Midbrain (tissue), 1 donor: Measurements from ENCODE around the gene ARRB1.
"Not testable (repeated sequence)": the region's sequence is repeated elsewhere in the genome, so short reads cannot be mapped to it uniquely, and the experiment has no call there.

Source experiments
- DNase-seq: peaks from one replicate; lab custom pipeline; 2025; lab: John Stamatoyannopoulos, UW

The ARRB1 gene

DNA sequence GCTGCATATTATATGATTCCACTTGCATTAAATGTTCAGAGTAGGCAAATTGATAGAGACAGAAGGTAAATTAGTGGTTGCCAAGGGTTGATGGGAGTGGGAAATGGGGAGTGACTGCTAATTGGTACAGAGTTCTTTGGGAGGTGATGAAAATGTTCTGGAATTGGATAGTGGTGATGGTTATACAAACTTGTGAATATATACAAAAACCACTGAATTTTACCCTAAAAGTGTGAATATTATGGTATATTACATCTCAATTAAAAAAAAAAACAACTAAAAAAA lies 52.5 kb downstream of the ARRB1 start:
- DNase-seq = no peak

DNA sequence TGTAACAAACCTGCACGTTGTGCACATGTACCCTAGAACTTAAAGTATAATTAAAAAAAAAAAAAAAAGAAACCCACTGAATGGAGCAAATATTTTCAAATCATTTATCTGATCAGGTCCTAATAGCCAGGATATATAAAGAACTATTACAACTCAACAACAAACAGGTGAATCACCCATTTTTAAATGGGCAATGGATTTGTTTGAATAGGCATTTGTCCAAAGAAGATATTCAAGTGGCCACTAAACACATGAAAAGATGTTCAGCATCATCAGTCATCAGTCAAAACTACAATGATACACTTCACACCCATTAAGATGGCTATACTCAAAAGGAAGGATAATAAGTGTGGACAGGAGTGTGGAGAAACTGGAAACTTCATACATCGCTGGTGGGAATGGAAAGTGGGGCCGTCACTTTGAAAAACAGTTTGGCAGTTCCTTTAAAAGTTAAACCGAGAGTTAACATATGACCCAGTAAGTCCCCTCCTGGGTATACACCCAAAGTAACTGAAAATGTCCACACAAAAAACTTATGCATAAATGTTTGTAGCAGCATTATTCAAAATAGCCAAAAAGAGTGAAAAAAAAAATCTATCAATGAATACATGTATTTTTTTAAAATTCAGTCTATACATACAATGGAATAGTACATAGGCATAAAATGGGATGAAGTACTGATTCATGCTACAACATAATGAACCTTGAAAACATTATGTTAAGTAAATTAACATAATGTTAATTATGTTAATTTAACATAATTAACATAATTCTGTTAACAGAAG lies 53.1 kb downstream of the ARRB1 start:
- no peak for DNase-seq

DNA sequence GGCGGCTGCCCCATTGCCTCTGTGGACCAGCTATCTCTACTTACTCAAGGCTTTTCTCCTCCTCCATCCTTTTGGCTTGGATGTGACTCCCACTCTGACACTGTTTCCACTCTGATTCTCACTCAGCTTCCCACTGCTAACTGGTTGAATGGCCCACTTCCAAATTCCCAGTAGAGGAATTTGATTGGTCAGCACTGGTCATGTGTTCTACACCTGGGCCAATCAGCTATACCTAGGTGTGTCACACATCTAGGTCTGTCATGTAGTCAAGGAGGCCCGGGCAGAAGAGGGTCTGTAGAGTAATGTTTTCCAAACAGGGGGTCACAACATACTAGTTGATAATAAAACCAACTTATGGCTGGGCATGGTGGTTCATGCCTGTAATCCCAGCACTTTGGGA lies 57.6 kb downstream of the ARRB1 start:
- DNase-seq = no peak

DNA sequence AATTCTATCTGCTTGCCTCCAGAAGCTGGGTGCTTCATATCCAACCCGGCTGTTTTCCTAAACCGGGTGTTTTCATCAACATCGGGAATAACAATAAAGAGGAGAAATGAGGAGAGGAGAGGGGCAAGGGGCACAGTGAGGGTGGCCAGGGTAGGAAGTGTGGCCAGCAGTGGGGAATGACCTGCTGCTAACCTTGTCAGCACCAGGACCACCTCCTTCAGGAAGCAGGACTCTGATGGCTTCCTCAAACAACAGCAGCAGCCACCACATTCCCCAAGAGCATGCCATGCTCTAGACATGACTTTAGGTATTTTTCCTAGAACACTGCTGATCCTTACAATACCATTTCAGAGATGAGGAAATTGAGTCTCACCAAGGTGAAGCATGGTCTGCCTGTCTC lies 58.5 kb downstream of the ARRB1 start:
- no peak for DNase-seq

DNA sequence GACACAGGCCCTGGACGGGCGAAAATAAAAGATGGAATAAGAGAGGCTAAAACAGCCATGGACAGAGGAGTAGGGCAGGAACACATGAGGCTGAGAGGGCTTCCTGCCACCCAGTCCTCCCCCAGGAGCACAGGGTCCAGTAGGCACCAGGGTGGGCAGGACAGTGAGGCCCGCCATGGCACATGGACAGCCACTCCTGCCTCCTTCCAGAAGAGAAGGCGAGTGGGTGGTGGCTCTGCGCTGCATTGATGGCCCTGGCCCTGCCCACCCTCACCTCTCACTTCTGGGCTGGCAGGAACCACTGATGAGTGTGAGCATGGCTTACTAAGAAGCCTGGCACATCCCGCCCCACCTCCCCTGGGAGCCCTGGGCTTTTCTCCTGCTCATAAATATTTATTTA lies 59.7 kb downstream of the ARRB1 start:
- no peak for DNase-seq

DNA sequence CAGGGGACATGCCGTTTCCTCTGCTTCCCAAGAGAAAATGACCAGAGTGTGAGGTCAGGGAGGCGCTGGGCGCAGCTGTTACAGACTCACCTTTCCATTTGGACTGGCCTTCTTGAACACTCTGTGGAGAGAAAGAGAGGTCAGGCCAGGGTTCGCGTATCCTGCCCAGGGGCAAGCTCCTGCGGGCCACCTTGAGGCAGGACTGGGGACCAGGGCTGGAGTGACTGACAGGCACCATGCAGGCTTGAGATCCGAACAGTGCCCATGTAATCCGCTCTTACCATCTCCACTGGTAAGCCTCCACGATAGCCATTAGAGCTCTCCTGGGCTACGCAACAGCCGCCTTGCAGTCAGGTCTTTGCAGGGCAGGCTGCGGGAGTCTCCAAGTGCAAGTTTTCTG lies 61.5 kb downstream of the ARRB1 start:
- no peak for DNase-seq

- no peak for DNase-seq
These were observed 62.0 kb downstream of the ARRB1 start for GRCh38 chr11:75289511-75289760.

- DNase-seq = no peak
These were observed 63.9 kb downstream of the ARRB1 start for GRCh38 chr11:75287579-75287978.

DNA sequence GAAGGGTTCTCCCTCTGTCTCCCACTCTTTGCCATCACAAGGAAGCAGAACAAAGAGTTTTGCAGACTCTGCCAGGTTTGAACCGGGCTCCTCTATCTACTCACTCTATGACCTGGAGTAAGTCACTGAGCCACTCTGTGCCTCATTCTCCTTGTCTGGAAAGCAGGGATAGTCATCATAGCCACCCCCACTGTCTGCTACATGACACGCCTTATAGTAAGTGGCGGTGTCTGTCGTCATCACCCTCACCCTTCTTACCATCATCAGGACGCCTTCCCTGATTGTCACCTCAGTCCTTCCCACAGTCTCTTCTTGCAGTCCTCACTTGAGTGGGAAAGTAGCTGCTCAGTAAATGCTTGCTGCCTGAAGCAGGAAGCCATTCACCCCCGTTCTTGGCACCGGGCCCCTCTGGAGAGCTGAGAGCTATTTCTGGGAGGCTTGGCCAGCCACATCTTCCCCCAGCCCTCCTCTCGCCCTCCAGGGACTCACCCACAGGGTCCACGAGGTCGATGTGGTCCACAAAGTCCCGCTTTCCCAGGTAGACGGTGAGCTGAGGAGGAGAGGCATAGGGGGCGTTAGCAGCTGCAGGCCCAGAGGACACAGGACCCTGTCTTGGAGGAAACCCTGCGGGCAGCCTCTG lies 64.5 kb downstream of the ARRB1 start:
- no peak for DNase-seq

GRCh38 chr11:75285776-75286360 lies 65.6 kb downstream of the ARRB1 start:
- no peak for DNase-seq

GRCh38 chr11:75283391-75283931 lies 68.0 kb downstream of the ARRB1 start:
- no peak for DNase-seq

DNA sequence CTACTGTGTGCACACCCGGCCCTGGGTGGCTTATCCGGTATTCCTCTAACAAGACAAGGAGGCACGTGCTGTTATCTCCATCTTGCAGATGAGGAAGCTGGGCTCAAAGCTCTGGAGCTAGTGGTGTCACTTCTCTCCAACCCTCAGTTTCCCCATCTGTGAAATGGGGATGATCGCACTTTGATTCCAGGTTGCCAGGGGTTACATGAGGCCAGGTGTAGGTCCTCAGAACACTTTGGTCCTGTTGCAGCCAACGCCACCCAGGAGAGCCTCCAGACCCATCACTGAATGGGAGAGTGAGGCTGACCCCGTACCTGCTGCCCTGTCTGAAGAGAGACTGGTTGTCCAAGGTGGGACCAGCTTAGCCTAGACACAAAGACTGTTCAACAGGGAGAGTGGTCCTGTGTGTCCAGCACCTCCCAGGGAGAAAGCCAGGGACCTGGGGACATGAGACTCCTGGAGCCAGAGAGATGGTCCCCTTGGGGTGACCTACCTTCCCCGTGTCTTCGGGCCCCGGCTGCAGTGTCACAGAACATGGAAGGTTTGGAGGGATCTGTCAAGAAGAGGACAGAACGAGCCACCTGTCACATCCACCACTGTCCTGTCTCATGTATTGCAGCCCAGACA lies 69.9 kb downstream of the ARRB1 start:
- DNase-seq = no peak

- no peak for DNase-seq
These were observed 70.5 kb downstream of the ARRB1 start for GRCh38 chr11:75280770-75281468.

- DNase-seq = peak; percentile 85
These were observed 71.2 kb downstream of the ARRB1 start for GRCh38 chr11:75280227-75280701.

DNA sequence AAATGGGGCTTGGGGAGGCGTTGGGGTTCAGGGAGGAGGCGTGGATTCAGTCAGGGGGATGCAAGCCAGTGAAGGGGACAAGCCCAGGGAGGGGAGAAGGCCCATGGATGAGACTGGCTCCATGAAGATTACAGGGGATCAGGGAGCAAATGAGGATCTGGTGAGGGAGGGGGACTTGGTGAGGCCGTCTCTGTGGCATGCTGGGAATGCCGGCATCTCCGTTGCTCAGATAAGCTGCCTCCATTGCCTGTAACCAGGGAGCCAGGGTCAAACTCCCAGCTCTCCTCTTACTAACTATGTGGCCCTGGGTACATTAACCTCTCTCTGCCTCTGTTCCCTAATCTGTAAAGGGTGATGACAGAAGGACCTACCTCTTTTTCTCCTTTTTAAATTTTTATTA lies 72.2 kb downstream of the ARRB1 start:
- no peak for DNase-seq

DNA sequence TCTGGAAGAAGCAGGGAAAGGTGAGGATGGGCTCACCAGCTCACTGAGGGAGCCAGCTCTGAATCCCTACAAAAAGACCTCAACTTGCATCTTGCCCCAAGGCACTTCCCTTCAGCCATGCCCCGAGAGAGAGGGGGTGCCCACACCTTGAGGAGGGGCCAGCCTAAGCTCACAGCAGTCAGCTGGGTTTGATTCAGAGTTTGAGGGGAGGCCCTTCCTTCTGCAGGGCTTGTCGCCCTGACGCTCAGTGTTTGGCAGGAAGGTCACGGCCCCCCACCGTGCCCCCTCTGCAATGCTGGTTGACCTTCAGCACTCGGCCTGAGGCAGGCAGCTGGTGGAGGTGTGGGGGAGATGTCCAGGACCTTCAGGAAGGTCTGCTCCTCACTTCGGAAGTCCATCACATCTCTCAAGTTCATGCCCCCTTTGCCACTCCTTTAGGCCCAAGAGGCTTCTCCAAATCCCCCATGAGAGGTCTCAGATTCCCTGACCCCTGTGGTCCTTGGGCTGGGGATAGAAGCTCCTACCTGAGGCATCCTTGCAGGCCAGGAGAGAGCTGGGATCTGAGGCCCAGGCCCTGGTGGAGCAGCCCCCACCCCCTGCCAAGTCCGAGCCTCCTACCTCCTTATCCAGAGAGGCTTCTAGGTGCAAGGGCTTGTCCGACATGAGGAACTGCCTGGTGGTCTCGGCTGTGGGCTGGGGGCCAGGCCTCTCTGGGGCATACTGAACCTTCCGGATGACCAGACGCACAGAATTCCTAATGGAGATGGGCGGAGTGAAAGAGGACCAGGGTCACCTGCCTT lies 73.3 kb downstream of the ARRB1 start:
- no peak for DNase-seq

DNA sequence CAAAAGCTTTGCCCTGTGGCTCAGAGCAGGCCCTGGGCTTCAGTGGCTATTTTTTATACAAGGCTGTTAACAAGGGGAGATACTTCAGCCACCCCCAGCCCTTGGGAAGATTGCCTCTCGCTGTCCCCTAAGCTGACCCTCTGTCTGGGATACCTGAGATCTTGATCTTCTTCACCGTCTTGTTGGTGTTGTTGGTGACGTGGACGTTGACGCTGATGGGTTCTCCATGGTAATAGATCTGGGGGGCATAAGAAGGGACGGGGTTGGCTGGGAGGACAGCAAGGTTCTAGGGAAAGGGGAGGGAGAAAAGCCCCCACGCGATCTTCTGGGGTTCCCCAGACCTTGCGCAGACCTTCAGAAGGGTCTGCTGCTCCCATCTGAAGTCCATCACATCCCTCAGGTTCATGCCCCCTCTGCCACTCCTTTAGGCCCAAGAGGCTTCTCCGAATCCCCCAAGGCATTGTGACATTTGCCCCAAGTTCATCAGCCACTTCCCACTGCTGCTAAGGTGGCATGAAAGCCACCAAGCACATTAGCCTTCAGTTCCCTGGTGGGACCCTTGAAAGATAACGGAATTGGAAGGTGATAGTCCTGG lies 74.2 kb downstream of the ARRB1 start:
- DNase-seq = no peak

GRCh38 chr11:75276686-75277085 lies 74.8 kb downstream of the ARRB1 start:
- DNase-seq = no peak

GRCh38 chr11:75276186-75276585 lies 75.3 kb downstream of the ARRB1 start:
- DNase-seq = no peak

DNA sequence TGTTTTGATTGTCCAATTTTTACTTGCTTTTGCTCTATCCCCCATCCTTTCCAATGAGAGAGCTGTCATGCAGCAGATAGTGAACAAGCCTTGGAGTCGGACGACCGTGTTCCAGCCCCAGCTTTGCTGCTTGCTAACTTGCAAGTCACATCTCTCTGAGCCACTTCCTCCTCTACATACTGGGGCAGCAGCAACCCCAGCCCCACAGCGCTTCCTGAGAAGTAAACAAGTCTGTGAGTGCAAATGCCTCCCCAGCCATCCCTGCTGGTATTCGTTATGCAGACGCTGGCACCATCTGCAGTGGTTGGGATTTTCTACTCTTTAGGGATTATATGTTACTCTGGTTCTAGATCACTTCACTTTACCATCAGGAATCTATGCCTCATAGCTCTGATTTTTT lies 75.9 kb downstream of the ARRB1 start:
- DNase-seq = peak; percentile 39

DNA sequence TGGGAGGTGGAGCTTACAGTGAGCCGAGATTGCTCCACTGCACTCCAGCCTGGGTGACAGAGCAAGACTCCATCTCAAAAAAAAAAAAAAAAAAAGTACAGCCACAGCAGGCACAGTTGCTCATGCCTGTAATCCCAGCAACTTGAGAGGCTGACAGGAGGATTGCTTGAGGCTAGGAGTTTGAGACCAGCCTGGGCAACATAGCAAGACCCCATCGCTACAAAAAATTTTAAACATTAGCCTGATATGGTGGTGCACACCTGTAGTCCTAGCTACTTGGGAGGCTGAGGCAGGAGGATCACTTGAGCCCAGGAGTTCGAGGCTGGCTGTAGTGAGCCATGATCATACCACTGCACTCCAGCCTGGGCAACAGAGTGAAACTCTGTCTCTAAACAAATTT lies 76.7 kb downstream of the ARRB1 start:
- not testable (repeated sequence) for DNase-seq
